HepG2 (cell line): Measurements from ENCODE around the gene BLCAP.

Source experiments
- ATF6 ChIP-seq: sonication (generic); formaldehyde crosslinking; conservative IDR thresholded peaks from 2 replicates; pipeline ENCODE4 v1.4.0; 2020; ENCODE audit warnings: missing genetic modification reagents
- CHD2 ChIP-seq: IDR thresholded peaks from 2 replicates; pipeline ENCODE4 v1.6.1; 2011; ENCODE audit warnings: low read depth, low read length, improper control_type of control experiment
- CTCF ChIP-seq: sonication (generic); formaldehyde crosslinking; IDR thresholded peaks from 2 replicates; pipeline ENCODE4 v1.5.0; 2020; ENCODE audit warnings: mild to moderate bottlenecking, missing genetic modification reagents, moderate library complexity
- DPF2 ChIP-seq: sonication (generic); formaldehyde crosslinking; IDR thresholded peaks from 2 replicates; pipeline ENCODE4 v1.4.0; 2020; ENCODE audit warnings: mild to moderate bottlenecking, low read depth, missing genetic modification reagents, borderline replicate concordance
- EZH2 ChIP-seq: conservative IDR thresholded peaks from 2 replicates; pipeline ENCODE4 v1.6.1; 2012; ENCODE audit warnings: mild to moderate bottlenecking, low read depth, low read length, moderate library complexity
- MXD4 ChIP-seq: IDR thresholded peaks from 2 replicates; pipeline ENCODE4 v1.6.1; 2016; ENCODE audit warnings: mild to moderate bottlenecking, missing biosample characterization, missing genetic modification reagents
- POLR2A ChIP-seq, 2 experiments: IDR thresholded peaks; 2 replicates each; pipeline ENCODE4 v1.6.1; 2011; ENCODE audit warnings: low read depth in 2 of 2, low read length in 2 of 2, mild to moderate bottlenecking in 1 of 2, moderate library complexity in 1 of 2; ENCODE audit not compliant: insufficient read depth in 1 of 2
- TP53 ChIP-seq: sonication (generic); formaldehyde crosslinking; conservative IDR thresholded peaks from 2 replicates; pipeline ENCODE4 v1.4.0; 2020; ENCODE audit warnings: missing genetic modification reagents
- ZFX ChIP-seq: sonication (generic); formaldehyde crosslinking; IDR thresholded peaks from 2 replicates; pipeline ENCODE4 v1.4.0; 2020; ENCODE audit warnings: mild to moderate bottlenecking, low read depth, missing genetic modification reagents, moderate library complexity
- ZNF143 ChIP-seq: sonication (generic); formaldehyde crosslinking; IDR thresholded peaks from 2 replicates; pipeline ENCODE4 v1.4.0; 2020; ENCODE audit warnings: missing genetic modification reagents
- ZSCAN29 ChIP-seq: sonication (generic); formaldehyde crosslinking; conservative IDR thresholded peaks from 2 replicates; pipeline ENCODE4 v1.4.0; 2020; ENCODE audit warnings: mild to moderate bottlenecking, missing genetic modification reagents
- TF ChIP-seq, protein P1 (sequence below): sonication (generic); formaldehyde crosslinking; IDR thresholded peaks from 2 replicates; pipeline ENCODE4 v1.5.0; 2020; ENCODE audit warnings: mild to moderate bottlenecking, missing genetic modification reagents, borderline replicate concordance

GRCh38 chr20:37516811-37517750, 10.6 kb downstream of the BLCAP start:
- TF ChIP-seq ZNF143 (CRISPR knock-in tag) (no peak), CTCF (no peak), TP53 (no peak), POLR2A (IDR thresholded peaks at IDR 0.05; ENCODE audit: insufficient read depth in 1 of 2, low read depth in 2 of 2, low read length in 2 of 2) (no peak), ATF6 (CRISPR knock-in tag) (no peak), MXD4 (CRISPR knock-in tag) (no peak), CHD2 (no peak), ZFX (no peak), DPF2 (no peak), ZSCAN29 (CRISPR knock-in tag) (no peak), EZH2 (no peak)
- TF ChIP-seq, protein P1, sequence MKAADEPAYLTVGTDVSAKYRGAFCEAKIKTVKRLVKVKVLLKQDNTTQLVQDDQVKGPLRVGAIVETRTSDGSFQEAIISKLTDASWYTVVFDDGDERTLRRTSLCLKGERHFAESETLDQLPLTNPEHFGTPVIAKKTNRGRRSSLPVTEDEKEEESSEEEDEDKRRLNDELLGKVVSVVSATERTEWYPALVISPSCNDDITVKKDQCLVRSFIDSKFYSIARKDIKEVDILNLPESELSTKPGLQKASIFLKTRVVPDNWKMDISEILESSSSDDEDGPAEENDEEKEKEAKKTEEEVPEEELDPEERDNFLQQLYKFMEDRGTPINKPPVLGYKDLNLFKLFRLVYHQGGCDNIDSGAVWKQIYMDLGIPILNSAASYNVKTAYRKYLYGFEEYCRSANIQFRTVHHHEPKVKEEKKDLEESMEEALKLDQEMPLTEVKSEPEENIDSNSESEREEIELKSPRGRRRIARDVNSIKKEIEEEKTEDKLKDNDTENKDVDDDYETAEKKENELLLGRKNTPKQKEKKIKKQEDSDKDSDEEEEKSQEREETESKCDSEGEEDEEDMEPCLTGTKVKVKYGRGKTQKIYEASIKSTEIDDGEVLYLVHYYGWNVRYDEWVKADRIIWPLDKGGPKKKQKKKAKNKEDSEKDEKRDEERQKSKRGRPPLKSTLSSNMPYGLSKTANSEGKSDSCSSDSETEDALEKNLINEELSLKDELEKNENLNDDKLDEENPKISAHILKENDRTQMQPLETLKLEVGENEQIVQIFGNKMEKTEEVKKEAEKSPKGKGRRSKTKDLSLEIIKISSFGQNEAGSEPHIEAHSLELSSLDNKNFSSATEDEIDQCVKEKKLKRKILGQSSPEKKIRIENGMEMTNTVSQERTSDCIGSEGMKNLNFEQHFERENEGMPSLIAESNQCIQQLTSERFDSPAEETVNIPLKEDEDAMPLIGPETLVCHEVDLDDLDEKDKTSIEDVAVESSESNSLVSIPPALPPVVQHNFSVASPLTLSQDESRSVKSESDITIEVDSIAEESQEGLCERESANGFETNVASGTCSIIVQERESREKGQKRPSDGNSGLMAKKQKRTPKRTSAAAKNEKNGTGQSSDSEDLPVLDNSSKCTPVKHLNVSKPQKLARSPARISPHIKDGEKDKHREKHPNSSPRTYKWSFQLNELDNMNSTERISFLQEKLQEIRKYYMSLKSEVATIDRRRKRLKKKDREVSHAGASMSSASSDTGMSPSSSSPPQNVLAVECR (CRISPR knock-in tag): no peak
